HG03457 (cell line): ENCODE measurements around the gene MAD1L1.

Experiments
- ATAC-seq: cut with Tn5 transposase; IDR thresholded peaks from one replicate; pipeline ENCODE4 v1.9.1; 2021; ENCODE audit warnings: moderate number of reproducible peaks; ENCODE audit not compliant: unreplicated experiment

The MAD1L1 gene

DNA sequence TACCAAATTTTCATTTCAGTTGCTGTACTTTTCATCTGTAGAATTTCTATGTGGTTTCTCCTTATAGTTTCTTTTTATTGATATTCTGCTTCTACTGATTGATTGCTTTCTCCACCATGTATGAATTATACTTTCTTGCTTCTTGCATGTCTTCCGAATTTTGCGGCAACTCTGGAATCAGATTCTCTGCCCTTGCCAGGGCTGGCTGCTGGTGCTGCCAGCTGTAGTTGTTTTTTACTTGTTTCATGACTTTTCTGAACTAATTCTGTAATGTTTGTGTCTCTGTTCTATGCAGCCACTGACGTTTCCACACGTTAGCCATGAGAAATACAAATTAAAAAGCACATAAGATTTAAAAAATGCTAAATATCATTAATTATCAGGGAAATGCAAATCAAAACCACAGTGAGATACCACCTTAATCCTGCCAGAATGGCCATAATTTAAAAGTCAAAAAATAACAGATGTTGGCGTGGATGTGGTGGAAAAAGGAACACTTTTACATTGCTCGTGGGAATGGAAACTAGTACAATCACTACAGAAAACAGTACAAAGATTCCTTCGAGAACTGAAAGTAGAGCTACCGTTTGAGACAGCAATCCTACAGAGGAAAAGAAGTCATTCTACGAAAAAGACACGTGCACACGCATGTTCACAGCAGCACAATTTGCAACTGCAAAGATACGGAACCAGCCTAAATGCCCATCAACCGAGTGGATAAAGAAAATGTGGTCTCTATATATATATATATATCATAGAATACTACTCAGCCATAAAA, 51.5 kb downstream of the MAD1L1 start:
- no peak for ATAC-seq

- ATAC-seq: no peak
Measured at GRCh38 chr7:2180081-2180480, 52.7 kb downstream of the MAD1L1 start.

DNA sequence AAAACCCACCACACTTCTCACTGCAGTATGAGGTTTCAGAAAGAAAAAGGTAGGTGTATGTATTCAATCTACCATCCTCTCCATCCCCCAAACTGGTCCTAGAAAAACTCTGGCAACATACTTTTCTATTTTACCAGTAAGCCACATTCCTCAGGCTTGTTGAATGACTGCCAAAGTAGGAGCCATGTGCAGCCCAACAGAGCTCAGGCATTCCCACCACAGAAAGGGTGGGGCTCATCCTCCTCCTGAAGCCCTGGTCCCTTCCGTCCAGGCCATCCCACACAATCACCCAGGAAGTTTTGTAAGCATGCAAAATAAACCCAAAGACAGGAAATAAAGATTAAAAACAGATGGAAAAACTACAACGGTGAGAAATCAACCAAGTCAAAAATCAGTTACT, 57.2 kb downstream of the MAD1L1 start:
- no peak for ATAC-seq

DNA sequence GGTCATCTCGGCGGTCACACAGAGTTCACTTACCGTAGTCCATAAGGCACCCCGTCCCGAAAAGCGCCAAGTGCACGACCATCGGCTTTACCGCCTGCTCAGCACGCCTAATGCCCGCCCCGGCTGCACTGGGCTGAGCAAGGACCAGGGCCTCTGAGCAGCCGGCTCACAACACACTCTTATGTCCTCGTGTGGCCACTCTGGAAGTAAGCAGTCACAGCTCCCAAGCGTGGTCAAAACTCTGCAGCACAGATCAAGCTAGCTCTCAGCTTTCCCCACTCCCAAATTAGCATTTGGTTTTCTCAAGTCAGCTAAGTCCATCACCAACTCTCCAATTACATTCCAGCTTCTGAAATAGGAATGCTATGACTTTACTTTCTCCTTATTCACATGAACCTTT, 57.7 kb downstream of the MAD1L1 start:
- ATAC-seq: no peak

DNA sequence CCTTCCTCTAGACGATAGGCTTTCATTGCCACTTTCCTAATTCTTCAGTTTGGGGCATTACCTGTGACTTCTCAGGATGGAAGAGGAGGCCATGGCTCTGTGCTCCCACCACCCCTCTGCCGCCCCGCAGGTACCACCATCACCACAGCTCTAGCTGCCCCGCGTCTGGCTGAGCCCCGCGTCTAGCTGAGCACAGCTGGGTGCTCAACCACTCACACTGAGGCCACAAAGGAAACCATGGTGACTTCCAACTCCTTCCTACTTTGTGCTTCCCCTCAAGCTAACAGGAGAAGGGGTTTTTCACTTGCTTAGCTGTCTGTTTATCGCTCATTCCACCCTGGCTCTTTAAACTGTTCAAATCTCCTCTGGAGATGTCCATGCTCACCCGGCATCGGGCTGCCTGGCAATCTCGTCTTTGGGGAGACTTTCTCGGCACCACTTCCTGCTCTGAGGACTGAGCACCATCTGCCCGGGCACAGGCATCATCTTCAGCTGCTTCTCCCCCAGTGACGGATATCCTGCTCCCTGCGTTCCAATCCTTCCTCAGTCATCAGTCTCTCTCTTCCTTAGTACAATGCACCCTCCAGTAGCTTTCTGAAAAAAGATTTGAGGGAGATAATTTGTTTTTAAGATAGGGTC, 59.4 kb downstream of the MAD1L1 start:
- no peak for ATAC-seq

DNA sequence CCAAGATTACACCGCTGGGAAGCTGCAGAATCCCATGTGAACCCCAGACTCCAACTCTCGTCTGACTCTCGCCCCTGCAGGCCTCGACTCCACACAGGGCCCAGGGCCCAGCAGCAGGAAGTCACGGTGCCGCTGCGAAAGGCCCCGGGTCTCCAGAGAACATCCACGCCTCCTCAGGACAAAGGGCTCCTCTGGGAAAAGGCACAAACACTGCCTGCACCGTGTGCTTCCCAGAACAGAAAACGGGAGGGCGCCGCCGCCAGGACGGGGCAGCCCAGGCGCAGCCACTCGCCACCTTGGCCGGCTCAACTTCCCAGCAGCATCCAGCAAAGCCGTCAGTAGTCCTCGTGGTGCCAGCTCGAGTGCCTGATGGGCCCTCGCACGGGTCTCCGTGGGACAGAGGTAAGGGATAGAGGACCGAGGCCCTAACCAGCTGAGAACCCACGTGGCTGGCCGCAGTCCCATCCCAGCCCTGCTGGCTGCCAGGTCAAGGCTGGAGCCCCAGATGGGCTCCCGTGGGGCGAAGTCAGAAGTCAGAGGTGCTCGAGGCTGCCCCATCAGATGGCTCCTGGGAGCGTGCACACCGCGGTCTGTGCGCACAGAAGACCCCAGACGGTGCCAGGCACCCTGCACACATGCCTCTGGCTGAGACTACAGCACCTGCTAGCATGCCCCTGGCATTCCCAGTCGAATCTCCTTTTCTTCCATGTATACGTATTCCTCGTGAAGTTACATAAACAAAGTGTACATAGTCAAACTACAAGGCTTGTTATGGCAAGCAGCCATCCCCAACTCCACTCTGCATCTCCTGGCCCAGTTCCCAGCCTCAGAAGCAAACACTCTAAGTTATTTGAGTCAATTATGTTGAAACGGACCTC, 60.2 kb downstream of the MAD1L1 start:
- no peak for ATAC-seq

DNA sequence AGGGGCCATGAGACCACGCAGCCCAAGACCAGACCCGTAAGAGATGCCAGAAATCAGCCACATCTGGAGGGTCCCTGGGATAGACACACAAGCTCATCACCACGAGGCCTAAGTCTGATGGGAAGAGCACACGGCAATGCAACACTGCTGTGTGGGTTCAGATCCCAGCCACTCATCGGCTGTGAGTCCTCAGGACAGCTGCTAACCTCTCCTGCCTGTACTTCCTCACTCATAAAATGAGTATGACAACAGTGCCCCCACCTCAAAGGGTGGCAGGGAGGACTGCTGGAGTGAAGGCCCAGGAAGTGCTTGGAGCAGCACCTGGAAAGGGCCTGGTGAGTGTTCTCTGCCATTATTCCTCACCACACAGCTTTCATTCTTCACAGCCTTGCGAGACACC, 60.9 kb downstream of the MAD1L1 start:
- no peak for ATAC-seq

DNA sequence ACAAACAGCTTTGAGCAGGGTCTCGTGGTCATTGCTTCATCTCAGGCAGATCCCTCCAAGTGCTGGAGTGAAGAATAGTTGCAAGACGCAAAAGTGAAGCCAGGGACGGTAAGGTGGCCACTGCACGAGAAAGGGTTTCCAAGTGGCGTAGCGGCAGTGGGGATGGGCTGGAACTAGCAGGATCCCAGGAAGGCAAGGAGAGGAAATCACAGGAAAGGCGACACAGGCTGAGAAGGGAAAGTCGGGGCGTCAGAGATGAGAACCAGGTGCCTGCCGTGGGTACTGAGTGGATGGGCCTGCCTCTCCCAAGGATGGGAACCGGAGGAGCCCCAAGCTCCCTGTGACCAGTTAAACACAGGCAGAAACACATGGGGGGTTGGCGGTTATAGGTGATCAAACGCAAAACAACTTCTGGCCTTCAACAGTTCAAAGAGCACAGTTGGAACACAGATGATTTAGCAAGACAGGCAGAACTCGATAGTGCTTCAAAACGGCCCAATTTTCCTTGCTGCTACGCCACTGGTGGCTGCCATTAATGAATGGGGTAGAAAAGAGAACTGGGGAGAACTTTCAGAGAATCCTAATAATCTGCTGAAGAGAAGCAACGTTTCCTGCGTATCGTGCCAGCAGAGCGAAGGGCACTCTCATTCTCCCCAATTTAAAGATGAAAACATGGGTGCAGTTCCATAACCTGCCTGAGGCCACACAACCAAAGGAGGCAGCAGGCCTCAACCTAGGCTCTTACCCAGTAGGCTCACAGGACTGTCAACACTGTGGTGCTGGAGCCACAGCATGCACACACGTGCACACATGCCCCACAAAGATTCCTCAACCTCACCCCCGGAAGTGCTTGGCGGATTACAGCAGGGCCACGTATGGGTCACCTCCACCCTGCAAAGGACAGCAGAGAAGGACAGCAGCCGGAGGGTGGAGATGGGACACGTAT, 61.9 kb downstream of the MAD1L1 start:
- ATAC-seq: no peak

- no peak for ATAC-seq
Measured at GRCh38 chr7:2169923-2170575, 62.7 kb downstream of the MAD1L1 start.

DNA sequence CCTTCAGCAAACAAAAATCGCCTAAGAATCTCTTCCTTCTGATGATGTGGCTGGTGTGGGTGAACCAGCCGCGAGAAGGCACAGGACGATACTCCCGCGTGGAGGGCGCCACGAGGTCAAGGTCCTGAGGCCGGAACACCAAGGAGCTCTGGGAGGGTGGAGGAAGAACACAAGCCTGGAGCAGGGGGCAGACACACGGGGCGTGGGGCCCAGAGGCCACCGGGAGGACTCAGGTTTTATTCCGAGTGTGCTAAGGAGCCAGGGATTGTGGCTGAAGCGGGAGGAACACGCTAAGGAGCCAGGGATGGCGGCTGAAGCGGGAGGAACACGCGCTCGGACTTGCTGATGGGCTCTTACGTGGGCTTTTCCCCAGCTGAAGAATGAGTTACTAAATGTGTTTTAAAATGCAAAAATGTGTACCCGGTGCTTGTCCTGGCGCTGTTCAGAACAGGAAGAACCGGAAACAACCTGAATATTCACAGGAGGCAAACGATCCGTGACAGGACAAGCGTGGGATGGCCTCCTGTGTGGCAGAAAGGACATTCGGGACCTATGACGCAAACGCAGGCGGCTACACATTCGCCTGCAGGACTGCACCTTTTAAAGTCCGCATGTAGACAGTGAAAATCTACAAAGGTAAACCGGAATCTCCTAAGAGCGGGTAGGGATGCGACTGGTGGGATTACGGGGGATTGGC, 64.0 kb downstream of the MAD1L1 start:
- no peak for ATAC-seq

GRCh38 chr7:2166625-2167280, 66.0 kb downstream of the MAD1L1 start:
- ATAC-seq: no peak

GRCh38 chr7:2165610-2166594, 66.8 kb downstream of the MAD1L1 start:
- peak; percentile 68 for ATAC-seq

DNA sequence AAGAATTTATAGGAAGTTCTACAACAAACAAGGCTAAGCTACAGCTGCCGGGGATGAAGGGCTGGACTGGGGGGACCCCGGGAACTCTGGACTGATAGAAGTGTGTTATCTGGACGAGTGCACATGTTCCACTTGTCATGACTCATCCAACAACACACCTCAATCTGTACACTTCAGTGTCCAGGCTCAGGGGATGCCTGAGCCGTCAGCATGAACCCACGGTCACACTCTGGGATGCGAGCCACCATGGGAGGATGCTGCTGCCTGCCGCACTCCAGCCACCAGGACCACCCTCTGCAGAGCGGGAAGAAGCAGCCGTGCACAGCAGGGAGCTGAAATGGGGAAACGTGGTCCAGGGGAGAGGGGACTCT, 67.5 kb downstream of the MAD1L1 start:
- no peak for ATAC-seq

- no peak for ATAC-seq
Measured at GRCh38 chr7:2164646-2165045, 68.1 kb downstream of the MAD1L1 start.

- ATAC-seq: no peak
Measured at GRCh38 chr7:2163600-2164555, 68.9 kb downstream of the MAD1L1 start.

DNA sequence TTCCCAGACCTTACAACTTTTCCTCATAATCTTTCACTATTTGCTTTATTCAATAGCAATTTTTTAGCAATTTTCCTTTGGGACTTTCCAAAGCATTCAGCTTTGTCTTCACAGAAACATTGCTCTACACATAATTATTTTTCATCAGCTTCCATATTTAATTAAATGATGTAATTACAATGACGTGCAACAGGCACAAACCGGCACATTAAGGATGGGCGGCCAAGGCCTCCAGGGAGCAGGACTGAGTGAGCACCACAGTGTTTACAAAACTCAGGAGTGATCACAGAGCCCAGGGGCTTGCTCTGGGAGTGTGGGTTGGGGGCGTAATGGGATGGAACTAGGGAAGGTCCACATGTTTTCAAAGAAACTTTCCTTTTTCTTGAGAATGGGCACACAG, 69.8 kb downstream of the MAD1L1 start:
- ATAC-seq: no peak
